Erythroblast (primary cell): Measurements from ENCODE around the gene TRIO.

Experiments
- DNase-seq, 2 experiments: peaks; one replicate each; lab custom pipeline; 2025; lab: John Stamatoyannopoulos, UW
- GATA1 ChIP-seq: IDR thresholded peaks from 2 replicates; pipeline ENCODE4 v1.6.1; 2011; ENCODE audit warnings: low read depth, mild to moderate bottlenecking, control low read depth, low read length, moderate library complexity
- POLR2A ChIP-seq: IDR thresholded peaks from 2 replicates; pipeline ENCODE4 v1.6.1; 2011; ENCODE audit warnings: mild to moderate bottlenecking, low read length

Gene TRIO

GRCh38 chr5:14212838-14213237 is 69.7 kb downstream of the TRIO start:
- DNase-seq = no peak
- TF ChIP-seq POLR2A (no peak), GATA1 (no peak)

GRCh38 chr5:14213253-14213652 is 70.1 kb downstream of the TRIO start:
- no peak for DNase-seq
- no peak for TF ChIP-seq GATA1

GRCh38 chr5:14213813-14214585 is 70.9 kb downstream of the TRIO start:
- no peak for TF ChIP-seq GATA1
- DNase-seq = no peak

GRCh38 chr5:14215901-14216300 is 72.8 kb downstream of the TRIO start:
- DNase-seq = no peak
- TF ChIP-seq GATA1 (no peak), POLR2A (no peak)

GRCh38 chr5:14216372-14216771 is 73.2 kb downstream of the TRIO start:
- DNase-seq = no peak
- TF ChIP-seq GATA1 (no peak), POLR2A (no peak)

GRCh38 chr5:14216902-14217301 is 73.8 kb downstream of the TRIO start:
- no peak for DNase-seq
- TF ChIP-seq POLR2A = no peak
- TF ChIP-seq GATA1 = no peak

- DNase-seq = no peak
- TF ChIP-seq POLR2A (no peak), GATA1 (no peak)
Observed at GRCh38 chr5:14217587-14217986, 74.4 kb downstream of the TRIO start.

- TF ChIP-seq POLR2A (no peak), GATA1 (no peak)
- DNase-seq = no peak
Observed at GRCh38 chr5:14218011-14218410, 74.9 kb downstream of the TRIO start.

GRCh38 chr5:14218480-14218879 is 75.3 kb downstream of the TRIO start:
- no peak for DNase-seq
- TF ChIP-seq POLR2A = no peak
- no peak for TF ChIP-seq GATA1

- TF ChIP-seq GATA1 (no peak), POLR2A (no peak)
- DNase-seq = no peak
Observed at GRCh38 chr5:14218897-14219573, 75.9 kb downstream of the TRIO start.

- no peak for TF ChIP-seq POLR2A
- TF ChIP-seq GATA1 = no peak
- DNase-seq = no peak
Observed at GRCh38 chr5:14219800-14220512, 76.8 kb downstream of the TRIO start.

GRCh38 chr5:14220642-14221041 is 77.5 kb downstream of the TRIO start:
- no peak for DNase-seq
- TF ChIP-seq POLR2A = no peak
- no peak for TF ChIP-seq GATA1

- DNase-seq = no peak
- no peak for TF ChIP-seq POLR2A
- no peak for TF ChIP-seq GATA1
Observed at GRCh38 chr5:14221732-14222131, 78.6 kb downstream of the TRIO start.

- TF ChIP-seq POLR2A (no peak), GATA1 (no peak)
- DNase-seq = no peak
Observed at GRCh38 chr5:14222206-14222605, 79.1 kb downstream of the TRIO start.
